Heart right ventricle (tissue), 16 donors: ENCODE data around the gene NF2. TPM values are rescaled to one million over a fixed set of nuclear protein-coding genes. Genes with fewer than 3 reads are reported as not detected.

Experiments
- ATAC-seq, 8 donors: fragments of 200-7000 bp; cut with Tn5 transposase; one replicate each; pipeline ENCODE4 v1.9.1; 2020; ENCODE audit warnings: mild to moderate bottlenecking in 8 of 8, moderate library complexity in 8 of 8, moderate number of reproducible peaks in 1 of 8
- DNase-seq, 2 donors: peaks; one replicate each; pipeline ENCODE4 v3.0.0-alpha.2; 2020
- H3K27ac ChIP-seq, 10 donors: fragments of 200-600 bp; sonication (generic) in 2 of 10; one replicate each; pipeline versions ENCODE4 v1.5.0 to v1.8.0; 2020 to 2022; ENCODE audit warnings: mild to moderate bottlenecking in 3 of 10
- H3K27me3 ChIP-seq, 7 donors: fragments of 200-600 bp; one replicate each; pipeline ENCODE4 v1.8.0; 2021 to 2022; ENCODE audit warnings: mild to moderate bottlenecking in 2 of 7
- H3K36me3 ChIP-seq, 9 donors: fragments of 200-600 bp; sonication (generic) in 1 of 9; one replicate each; pipeline versions ENCODE4 v1.5.0 to v1.8.0; 2020 to 2022; ENCODE audit warnings: mild to moderate bottlenecking in 2 of 9
- H3K4me1 ChIP-seq, 9 donors: fragments of 200-600 bp; sonication (generic) in 1 of 9; one replicate each; pipeline versions ENCODE4 v1.5.0 to v1.8.0; 2020 to 2022; ENCODE audit warnings: mild to moderate bottlenecking in 4 of 9
- H3K4me3 ChIP-seq, 10 donors: fragments of 200-600 bp; sonication (generic) in 2 of 10; one replicate each; pipeline versions ENCODE4 v1.5.0 to v1.8.0; 2020 to 2022; ENCODE audit warnings: mild to moderate bottlenecking in 7 of 10, moderate library complexity in 2 of 10
- H3K9me3 ChIP-seq, 11 donors: fragments of 200-600 bp in 10 of 11; sonication (generic) in 2 of 11; one replicate each; pipeline versions ENCODE4 v1.5.0 to v1.8.0; 2013 to 2022; ENCODE audit warnings: mild to moderate bottlenecking in 2 of 11, control low read depth in 1 of 11, moderate library complexity in 1 of 11
- WGBS, 2 donors: extraction: QIAGEN DNeasy Blood & Tissue Kit; methylation state at CpG; one replicate each; pipeline ENCODE4 v1.1.7; 2013; ENCODE audit warnings: inconsistent platforms in 1 of 2; 5-methylcytosine and 5-hydroxymethylcytosine counted together
- intact Hi-C, 10 donors: fragments of 100-400 bp; cut with DNase I; formaldehyde crosslinking; loops; one replicate each; pipeline versions ENCODE4 v1.11.1 to v1.14.2; 2022
- polyA plus RNA-seq, 2 donors: library from polyadenylated mRNA; stranded (reverse); fragments of 200-250 nt; gene quantifications; one replicate each; pipeline ENCODE4 v1.2.3, GENCODE V29; 2013
- total RNA-seq, 10 donors: library from RNA; stranded (reverse); fragmentation: NEBNext Ultra II Directional in 3 of 10; extraction: Animal tissue kit (Norgen Biotek cat#: 25700) in 3 of 10; gene quantifications; one replicate each; pipeline versions ENCODE4 v1.2.1 to v1.2.4, GENCODE V29; 2021 to 2023
- TF ChIP-seq, protein P1 (sequence below), 9 donors: fragments of 200-600 bp; sonication (generic) in 2 of 9; IDR thresholded peaks; one replicate each; pipeline versions ENCODE4 v1.5.0 to v1.8.0; 2021 to 2022; ENCODE audit warnings: antibody characterized with exemption in 9 of 9, mild to moderate bottlenecking in 5 of 9, moderate library complexity in 1 of 9
- donor health status: Arrhythmogenic right ventricular cardiomyopathy.
- donor health status: ischemic (EF 13 %, LVEDD 7.1; RV severe dilation, severe dysfunction).
- donor health status: healthy with polysubstance abuse.
- donor health status: DM: no; HTN: yes; CAD: no.
- donor health status: DM: no; HTN: no; CAD: no.
- donor health status: ischemic (EF 25% LVEDD 6.9; RV normal size, moderate dysfunction).
- donor health status: ischemic (EF 25% LVEDD 5.7; RV mildly dilated, moderate dysfunction).
- donor health status: healthy.
- donor health status: DM: yes; HTN: yes; CAD: no.
- donor health status: Ischemic cardiomyopathy.
- donor health status: ischemic (EF 35%, LVEDD 5.7; RV mildly dilated, moderate dysfunction).
- donor health status: nonischemic (EF 11% LVEDD 7.7; RV severe dilation, severe dysfunction).
- donor health status: DM: yes; HTN: yes; CAD: no.
- donor health status: PGD.
- donor health status: ischemic (EF 29% LVEDD 5.4; RV normal size, mild dysfunction).
- donor health status: nonischemic (EF 23%, LVEDD 6.1; RV moderate dilation, normal function).

The NF2 gene
- total and polyA plus RNA-seq, 12 donors, result 9.7 to 59.4 (median 43.8) TPM

DNA sequence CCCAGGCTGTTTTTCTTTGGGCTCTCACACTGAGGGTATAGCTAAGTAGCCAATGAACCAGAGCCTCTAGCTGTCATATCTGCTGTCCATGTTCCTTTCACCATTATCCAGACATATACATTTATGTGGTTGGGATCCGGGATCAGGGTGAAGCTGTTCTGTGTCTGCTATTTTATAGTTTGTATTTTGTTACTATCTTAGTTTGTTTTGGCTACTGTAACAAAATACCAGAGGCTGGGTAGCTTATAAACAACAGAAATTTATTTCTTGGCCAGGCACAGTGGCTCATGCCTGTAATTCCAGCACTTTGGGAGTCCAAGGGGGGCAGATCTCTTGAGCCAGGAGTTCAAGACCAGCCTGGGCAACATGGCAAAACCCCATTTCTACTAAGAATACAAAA, 75.9 kb downstream of the NF2 start:
- 89 to 93% methylated on average over 1 of the region's 1 CpG for WGBS, 2 donors
- Histone ChIP-seq H3K9me3 (no peaks in the 10 kb centered on the region), H3K4me1 (peaks cover 0 to 7% (median 0%) of the 10 kb centered on the region in 9 donors), H3K36me3 (peaks cover 0 to 100% (median 52%) of the 10 kb centered on the region in 9 donors), H3K27ac (no peak overlapping the region), H3K4me3 (no peak overlapping the region), H3K27me3 (no peaks in the 10 kb centered on the region)
- DNase-seq (no peak), ATAC-seq (no peak)
- TF ChIP-seq, protein P1, sequence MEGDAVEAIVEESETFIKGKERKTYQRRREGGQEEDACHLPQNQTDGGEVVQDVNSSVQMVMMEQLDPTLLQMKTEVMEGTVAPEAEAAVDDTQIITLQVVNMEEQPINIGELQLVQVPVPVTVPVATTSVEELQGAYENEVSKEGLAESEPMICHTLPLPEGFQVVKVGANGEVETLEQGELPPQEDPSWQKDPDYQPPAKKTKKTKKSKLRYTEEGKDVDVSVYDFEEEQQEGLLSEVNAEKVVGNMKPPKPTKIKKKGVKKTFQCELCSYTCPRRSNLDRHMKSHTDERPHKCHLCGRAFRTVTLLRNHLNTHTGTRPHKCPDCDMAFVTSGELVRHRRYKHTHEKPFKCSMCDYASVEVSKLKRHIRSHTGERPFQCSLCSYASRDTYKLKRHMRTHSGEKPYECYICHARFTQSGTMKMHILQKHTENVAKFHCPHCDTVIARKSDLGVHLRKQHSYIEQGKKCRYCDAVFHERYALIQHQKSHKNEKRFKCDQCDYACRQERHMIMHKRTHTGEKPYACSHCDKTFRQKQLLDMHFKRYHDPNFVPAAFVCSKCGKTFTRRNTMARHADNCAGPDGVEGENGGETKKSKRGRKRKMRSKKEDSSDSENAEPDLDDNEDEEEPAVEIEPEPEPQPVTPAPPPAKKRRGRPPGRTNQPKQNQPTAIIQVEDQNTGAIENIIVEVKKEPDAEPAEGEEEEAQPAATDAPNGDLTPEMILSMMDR (IDR thresholded peaks at IDR 0.05), result no peak
- intact Hi-C loops, result no loop called here

DNA sequence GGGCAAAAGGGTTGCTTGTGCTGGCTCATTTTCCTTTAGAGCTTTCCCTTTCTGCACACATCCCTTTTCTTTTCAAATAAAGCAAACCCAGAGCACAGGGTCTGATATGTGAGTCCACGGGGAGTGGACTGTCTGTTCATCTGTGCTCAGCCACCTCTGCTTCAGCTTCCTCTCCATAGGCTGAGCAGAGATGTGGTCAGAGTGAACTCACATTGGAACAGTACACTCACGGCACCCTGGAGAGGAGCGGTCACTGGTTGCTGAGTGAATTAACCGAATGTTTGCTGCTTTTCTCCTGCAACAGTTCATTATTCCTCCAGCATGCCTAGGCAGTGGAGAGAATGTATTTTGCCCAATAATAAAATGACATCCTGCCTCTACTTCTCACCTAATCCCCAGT, 80.1 kb downstream of the NF2 start:
- no peak overlapping the region for H3K4me3 ChIP-seq
- ATAC-seq (no peak), DNase-seq (no peak)
- peaks cover 0 to 100% (median 15%) of the 10 kb centered on the region in 9 donors for H3K36me3 ChIP-seq
- H3K27ac ChIP-seq, result no peak overlapping the region
- no peaks in the 10 kb centered on the region for H3K27me3 ChIP-seq
- no peaks in the 10 kb centered on the region for H3K9me3 ChIP-seq
- TF ChIP-seq, protein P1 (IDR thresholded peaks at IDR 0.05), result no peak
- peaks cover 0 to 7% (median 0%) of the 10 kb centered on the region in 9 donors for H3K4me1 ChIP-seq
- intact Hi-C loops, result loop anchor here in 2 of 10 donors (5.0 to 10.0 kb wide), 2 partner anchors 321 to 329 kb away; no protein-coding TSS in a partner anchor
- 88 to 90% methylated on average over 4 of the region's 4 CpGs for WGBS, 2 donors

- 92 to 98% methylated on average over 4 of the region's 4 CpGs for WGBS, 2 donors
- H3K9me3 ChIP-seq, result no peaks in the 10 kb centered on the region
- DNase-seq (no peak), ATAC-seq (no peak)
- TF ChIP-seq, protein P1 (IDR thresholded peaks at IDR 0.05), result no peak
- no peak overlapping the region for H3K27ac ChIP-seq
- intact Hi-C loops, result loop anchor here in 2 of 10 donors (5.0 to 10.0 kb wide), 2 partner anchors 321 to 328 kb away; no protein-coding TSS in a partner anchor
- H3K36me3 ChIP-seq, result peaks cover 0 to 94% (median 15%) of the 10 kb centered on the region in 9 donors
- no peak overlapping the region for H3K4me3 ChIP-seq
- H3K27me3 ChIP-seq, result no peaks in the 10 kb centered on the region
- peaks cover 0 to 7% (median 0%) of the 10 kb centered on the region in 9 donors for H3K4me1 ChIP-seq
These were observed 80.8 kb downstream of the NF2 start for GRCh38 chr22:29684244-29684643.

DNA sequence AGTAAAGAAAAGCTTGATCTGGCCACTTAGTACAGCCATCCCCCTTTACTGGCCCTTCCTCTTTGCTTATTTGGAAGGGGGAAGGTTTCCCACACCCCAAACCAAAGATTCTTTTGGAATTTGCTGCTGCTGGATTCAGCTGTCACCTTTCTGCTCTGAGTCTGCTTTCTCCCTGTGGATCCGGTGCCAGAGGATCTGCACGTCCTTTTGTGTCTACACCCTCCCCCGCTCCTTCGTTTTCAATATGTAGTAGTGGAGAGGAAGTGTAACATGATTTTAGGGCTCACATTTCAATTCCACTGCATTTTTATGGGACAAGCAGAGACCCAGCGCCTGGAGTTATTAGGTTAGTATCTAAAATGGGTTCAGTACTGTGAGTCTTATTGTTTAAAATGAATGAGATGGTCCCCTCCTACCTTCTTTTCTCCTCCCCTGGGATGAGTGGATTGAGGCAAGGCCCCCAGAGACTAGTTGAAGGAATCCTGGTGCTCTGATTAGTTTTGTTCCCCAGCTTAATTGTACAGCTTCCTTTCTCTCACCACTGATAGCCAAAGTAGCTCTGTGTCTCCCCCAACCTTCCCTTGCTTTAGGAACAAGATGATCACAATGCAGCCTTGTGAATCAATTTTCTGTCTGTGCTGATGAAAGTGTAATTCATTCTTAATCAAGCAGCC, 85.9 kb downstream of the NF2 start:
- WGBS, 2 donors, result 76 to 90% methylated on average over 5 of the region's 5 CpGs

More for the DNA sequence above, 85.9 kb downstream of the NF2 start:
- peaks cover 0 to 79% (median 7%) of the 10 kb centered on the region in 9 donors for H3K36me3 ChIP-seq
- no peaks in the 10 kb centered on the region for H3K9me3 ChIP-seq
- no peak for ATAC-seq
- no peaks in the 10 kb centered on the region for H3K27me3 ChIP-seq
- H3K27ac ChIP-seq, result no peak overlapping the region
- H3K4me3 ChIP-seq, result no peak overlapping the region
- TF ChIP-seq, protein P1 (IDR thresholded peaks at IDR 0.05), result no peak
- DNase-seq, result no peak
- intact Hi-C loops, result loop anchor here in 5 of 10 donors (1.0 to 10.0 kb wide), 4 partner anchors 65 to 400 kb away; no protein-coding TSS in a partner anchor
- no peaks in the 10 kb centered on the region for H3K4me1 ChIP-seq
